A673 (cell line): ENCODE data around the gene BSPH1. TPM values are rescaled to one million over a fixed set of nuclear protein-coding genes. Genes with fewer than 3 reads are reported as not detected.
A peak's percentile ranks its signal among the peaks of the same experiment; 100 is the strongest.
"Not testable (repeated sequence)": the region's sequence is repeated elsewhere in the genome, so short reads cannot be mapped to it uniquely, and the experiment has no call there.

Source experiments
- BruUV-seq: library from RNA; stranded (reverse); fragments of 400-500 nt; replicated peaks from 2 replicates; lab custom pipeline; 2021; lab: Mats Ljungman, UMichigan
- CTCF ChIA-PET: fragments of 300-600 bp; sonication (Branson Sonifier 250); formaldehyde crosslinking; loops from one replicate; lab custom pipeline; 2022; ENCODE audit warnings: antibody characterized with exemption; lab: Charles Lee
- POLR2A ChIA-PET: fragments of 300-600 bp; sonication (Branson Sonifier 250); formaldehyde crosslinking; loops from one replicate; lab custom pipeline; 2022; ENCODE audit warnings: antibody characterized with exemption; ENCODE audit not compliant: low non-redundant PET; lab: Charles Lee
- DNase-seq: peaks from one replicate; pipeline ENCODE4 v3.0.0-alpha.2; 2015; ENCODE audit warnings: low spot score
- H3K27ac ChIP-seq: fragments of 200-600 bp; sonication (generic); 2 replicates; pipeline ENCODE4 v1.5.1; 2016; ENCODE audit warnings: mixed run types, low read depth, mild to moderate bottlenecking, mixed read lengths, antibody characterized with exemption, low read length; ENCODE audit not compliant: poor library complexity, severe bottlenecking
- H3K27me3 ChIP-seq: fragments of 200-600 bp; sonication (generic); replicated peaks from 2 replicates; pipeline ENCODE4 v1.6.1; 2017; ENCODE audit warnings: mixed run types, low read depth, mild to moderate bottlenecking, mixed read lengths, antibody characterized with exemption, low read length; ENCODE audit not compliant: insufficient read depth, poor library complexity
- H3K36me3 ChIP-seq: fragments of 200-600 bp; sonication (generic); 2 replicates; pipeline ENCODE4 v1.6.1; 2016; ENCODE audit warnings: mixed run types, mild to moderate bottlenecking, mixed read lengths, antibody characterized with exemption, low read length; ENCODE audit not compliant: insufficient read depth, poor library complexity, severe bottlenecking
- H3K4me1 ChIP-seq: fragments of 200-600 bp; sonication (generic); 2 replicates; pipeline ENCODE4 v1.6.1; 2017; ENCODE audit warnings: mixed run types, mild to moderate bottlenecking, mixed read lengths, antibody characterized with exemption, low read length; ENCODE audit not compliant: insufficient read depth, poor library complexity, severe bottlenecking
- H3K4me3 ChIP-seq: fragments of 200-600 bp; sonication (generic); 2 replicates; pipeline ENCODE4 v1.5.1; 2016; ENCODE audit warnings: low read depth, mixed run types, mild to moderate bottlenecking, mixed read lengths, low read length; ENCODE audit not compliant: poor library complexity, severe bottlenecking
- H3K9me3 ChIP-seq: fragments of 200-600 bp; sonication (generic); 2 replicates; pipeline ENCODE4 v1.6.1; 2016; ENCODE audit warnings: mixed run types, low read depth, mild to moderate bottlenecking, mixed read lengths, antibody characterized with exemption, low read length; ENCODE audit not compliant: poor library complexity, severe bottlenecking
- CTCF ChIP-seq: fragments of 300-800, 200-600 bp; sonication (generic); conservative IDR thresholded peaks from 2 replicates; pipeline ENCODE4 v1.5.1; 2017; ENCODE audit warnings: low read depth, mild to moderate bottlenecking, antibody characterized with exemption, low read length, moderate library complexity, mixed read lengths
- EZH2 ChIP-seq: fragments of 200-600 bp; sonication (generic); IDR thresholded peaks from 2 replicates; pipeline ENCODE4 v1.6.1; 2017; ENCODE audit warnings: borderline replicate concordance, low read depth, mild to moderate bottlenecking, mixed read lengths, antibody characterized with exemption, low read length; ENCODE audit not compliant: poor library complexity, severe bottlenecking
- intact Hi-C: fragments of 100-400 bp; cut with micrococcal nuclease; formaldehyde crosslinking; loops from one replicate; pipeline ENCODE4 v1.10.0; 2022; ENCODE audit not compliant: unreplicated experiment
- total RNA-seq: library from RNA; stranded (reverse); gene quantifications from 2 replicates; pipeline ENCODE4 v1.2.3, GENCODE V29; 2021

BSPH1 gene
- total RNA-seq, 1 experiment from 2014 or later, result not detected

GRCh38 chr19:47994209-47994802 is 2.3 kb upstream of the BSPH1 start, which contains the start of gene ELSPBP1:
Gene ELSPBP1 (plus strand): TSS chr19:47994632. CDS start chr19:48008668, 14,036 bp downstream.
- Histone ChIP-seq H3K27ac (no peak within 1 kb of the TSS), H3K36me3 (no peaks in the 10 kb centered on the region), H3K4me1 (peaks cover 16% of the 10 kb centered on the region), H3K4me3 (no peak within 1 kb of the TSS), H3K27me3 (no peaks in the 10 kb centered on the region), H3K9me3 (no peaks in the 10 kb centered on the region)
- intact Hi-C loops, result no loop called here
- peak; percentile 71 for DNase-seq
- no TSS peak for BruUV-seq
- TF ChIP-seq CTCF (no peak), EZH2 (no peak)
- ChIA-PET CTCF (interaction anchor here (1.2 kb wide), 1 partner anchor 75 kb away, joined by 4 read pairs; no protein-coding TSS in a partner anchor), POLR2A (no interaction called here)

- BruUV-seq, result no TSS peak
These were observed 670 bp downstream of the BSPH1 start for GRCh38 chr19:47991191-47991808.

GRCh38 chr19:47973529-47973928 is 18.4 kb downstream of the BSPH1 start:
- no peaks in the 10 kb centered on the region for H3K4me1 ChIP-seq
- no TSS peak for BruUV-seq
- no peak overlapping the region for H3K27ac ChIP-seq
- TF ChIP-seq EZH2 (no peak), CTCF (no peak)
- POLR2A ChIA-PET, result no interaction called here
- no peaks in the 10 kb centered on the region for H3K9me3 ChIP-seq
- H3K36me3 ChIP-seq, result no peaks in the 10 kb centered on the region
- no peak overlapping the region for H3K4me3 ChIP-seq
- CTCF ChIA-PET, result no interaction called here
- peaks cover 2% of the 10 kb centered on the region for H3K27me3 ChIP-seq
- intact Hi-C loops, result no loop called here
- DNase-seq, result no peak

More at GRCh38 chr19:47991191-47991808, 670 bp downstream of the BSPH1 start:
- intact Hi-C loops, result no loop called here
- no peak for DNase-seq
- ChIA-PET POLR2A (no interaction called here), CTCF (no interaction called here)
- Histone ChIP-seq H3K4me1 (peaks cover 16% of the 10 kb centered on the region), H3K27me3 (no peaks in the 10 kb centered on the region), H3K27ac (no peak overlapping the region), H3K36me3 (no peaks in the 10 kb centered on the region), H3K9me3 (no peaks in the 10 kb centered on the region), H3K4me3 (no peak overlapping the region)
- TF ChIP-seq EZH2, result no peak
- no peak for TF ChIP-seq CTCF

GRCh38 chr19:47955936-47956335 is 36.0 kb downstream of the BSPH1 start:
- CTCF ChIA-PET, H3K4me1 ChIP-seq, BruUV-seq, H3K36me3 ChIP-seq, H3K27ac ChIP-seq, H3K4me3 ChIP-seq, intact Hi-C loops, DNase-seq, H3K9me3 ChIP-seq, H3K27me3 ChIP-seq, POLR2A ChIA-PET: not testable (repeated sequence)

GRCh38 chr19:47952132-47952531 is 39.8 kb downstream of the BSPH1 start:
- H3K4me3 ChIP-seq, DNase-seq, BruUV-seq, CTCF ChIA-PET, H3K9me3 ChIP-seq, H3K4me1 ChIP-seq, H3K27ac ChIP-seq, POLR2A ChIA-PET, H3K27me3 ChIP-seq, intact Hi-C loops, H3K36me3 ChIP-seq: not testable (repeated sequence)
